ENCODE data around the gene KRT36. TPM values are rescaled to one million over a fixed set of nuclear protein-coding genes. Genes with fewer than 3 reads are reported as not detected.

Gene KRT36
- total RNA-seq, 1 experiment from 2014 or later = not detected

DNA sequence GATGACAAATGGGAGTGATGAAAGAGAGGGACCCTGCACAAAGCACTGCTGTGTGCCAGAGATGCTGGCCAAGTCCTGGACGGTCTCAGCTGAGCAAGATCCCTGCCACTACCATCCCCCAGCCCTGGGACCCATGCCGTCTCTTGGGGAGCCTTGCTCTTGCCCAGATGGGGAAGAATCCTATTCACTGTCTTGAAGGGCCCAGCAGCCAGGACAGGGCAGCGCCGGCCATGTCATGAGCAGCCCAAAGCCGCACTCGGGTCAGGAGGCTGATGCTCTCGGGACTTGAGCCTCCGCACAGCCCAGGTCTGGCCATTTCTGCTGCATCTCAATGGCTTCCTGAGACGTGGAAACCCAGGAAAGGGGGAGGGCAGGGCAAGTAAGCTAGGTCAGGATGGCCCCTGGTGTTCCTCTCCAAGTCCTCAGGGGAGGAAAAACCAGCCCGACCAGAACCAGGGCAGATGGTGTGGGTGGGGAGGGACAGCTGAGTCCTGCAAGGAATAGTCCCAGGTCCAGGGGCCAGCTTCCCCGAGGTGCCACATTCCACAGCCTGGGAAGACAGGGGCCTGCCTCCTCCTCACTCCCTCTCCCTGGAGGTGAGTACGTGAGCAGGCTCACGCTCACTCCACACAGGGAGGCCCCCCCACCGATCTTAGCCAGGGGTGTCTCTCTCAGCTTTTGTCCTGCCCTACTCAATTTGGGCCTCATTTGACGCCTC, 46.2 kb upstream of the KRT36 start:
- H3K4me1 Mint-ChIP-seq (ENCODE audit: low read depth, unreplicated experiment) = peaks cover 78% of the 10 kb centered on the region
- Histone ChIP-seq H3K27me3 (replicated peaks; ENCODE audit: control insufficient read depth, insufficient read depth, low read length) (no peaks in the 10 kb centered on the region), H3K4me1 (peaks cover 69% of the 10 kb centered on the region), H3K9me3 (no peaks in the 10 kb centered on the region), H3K36me3 (ENCODE audit: control insufficient read depth, insufficient read depth, low read length) (no peaks in the 10 kb centered on the region), H3K4me3 (ENCODE audit: low read depth, low read length) (no peak overlapping the region)
- ChIA-PET CTCF (interaction anchor here (0.6 to 1.4 kb wide), 9 partner anchors 8 to 127 kb away, joined by 3 to 13 read pairs (median 3); partner anchors contain the start of gene KRT19), POLR2A (interaction anchor here (0.6 to 1.8 kb wide), 6 partner anchors 8 to 717 kb away, joined by 3 to 8 read pairs (median 4); partner anchors contain the start of gene KRT19)
- peak; percentile 95 to 99 for DNase-seq
- intact Hi-C loops (cut with micrococcal nuclease; ENCODE audit: unreplicated experiment) = loop anchor here (1.0 kb wide), 2 partner anchors 8 kb away; partner anchors contain the start of gene KRT19
- peaks cover 15% of the 10 kb centered on the region for H3K36me3 Mint-ChIP-seq (ENCODE audit: insufficient read depth, unreplicated experiment)
- H3K27ac Mint-ChIP-seq (ENCODE audit: unreplicated experiment) = peak overlapping the region; percentile 91
- H3K9me3 Mint-ChIP-seq (ENCODE audit: unreplicated experiment) = no peaks in the 10 kb centered on the region
- TF ChIP-seq, protein P1, sequence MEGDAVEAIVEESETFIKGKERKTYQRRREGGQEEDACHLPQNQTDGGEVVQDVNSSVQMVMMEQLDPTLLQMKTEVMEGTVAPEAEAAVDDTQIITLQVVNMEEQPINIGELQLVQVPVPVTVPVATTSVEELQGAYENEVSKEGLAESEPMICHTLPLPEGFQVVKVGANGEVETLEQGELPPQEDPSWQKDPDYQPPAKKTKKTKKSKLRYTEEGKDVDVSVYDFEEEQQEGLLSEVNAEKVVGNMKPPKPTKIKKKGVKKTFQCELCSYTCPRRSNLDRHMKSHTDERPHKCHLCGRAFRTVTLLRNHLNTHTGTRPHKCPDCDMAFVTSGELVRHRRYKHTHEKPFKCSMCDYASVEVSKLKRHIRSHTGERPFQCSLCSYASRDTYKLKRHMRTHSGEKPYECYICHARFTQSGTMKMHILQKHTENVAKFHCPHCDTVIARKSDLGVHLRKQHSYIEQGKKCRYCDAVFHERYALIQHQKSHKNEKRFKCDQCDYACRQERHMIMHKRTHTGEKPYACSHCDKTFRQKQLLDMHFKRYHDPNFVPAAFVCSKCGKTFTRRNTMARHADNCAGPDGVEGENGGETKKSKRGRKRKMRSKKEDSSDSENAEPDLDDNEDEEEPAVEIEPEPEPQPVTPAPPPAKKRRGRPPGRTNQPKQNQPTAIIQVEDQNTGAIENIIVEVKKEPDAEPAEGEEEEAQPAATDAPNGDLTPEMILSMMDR (IDR thresholded peaks at IDR 0.05; ENCODE audit: insufficient read depth in 1 of 2, low read depth in 1 of 2, low read length in 1 of 2, severe bottlenecking in 1 of 2, unreplicated experiment in 1 of 2) = no peak
- BruUV-seq (replicated peaks) = no TSS peak
- peak overlapping the region; percentile 43 for H3K4me3 Mint-ChIP-seq (ENCODE audit: unreplicated experiment)
- no peaks in the 10 kb centered on the region for H3K27me3 Mint-ChIP-seq (ENCODE audit: insufficient read depth, unreplicated experiment)

DNA sequence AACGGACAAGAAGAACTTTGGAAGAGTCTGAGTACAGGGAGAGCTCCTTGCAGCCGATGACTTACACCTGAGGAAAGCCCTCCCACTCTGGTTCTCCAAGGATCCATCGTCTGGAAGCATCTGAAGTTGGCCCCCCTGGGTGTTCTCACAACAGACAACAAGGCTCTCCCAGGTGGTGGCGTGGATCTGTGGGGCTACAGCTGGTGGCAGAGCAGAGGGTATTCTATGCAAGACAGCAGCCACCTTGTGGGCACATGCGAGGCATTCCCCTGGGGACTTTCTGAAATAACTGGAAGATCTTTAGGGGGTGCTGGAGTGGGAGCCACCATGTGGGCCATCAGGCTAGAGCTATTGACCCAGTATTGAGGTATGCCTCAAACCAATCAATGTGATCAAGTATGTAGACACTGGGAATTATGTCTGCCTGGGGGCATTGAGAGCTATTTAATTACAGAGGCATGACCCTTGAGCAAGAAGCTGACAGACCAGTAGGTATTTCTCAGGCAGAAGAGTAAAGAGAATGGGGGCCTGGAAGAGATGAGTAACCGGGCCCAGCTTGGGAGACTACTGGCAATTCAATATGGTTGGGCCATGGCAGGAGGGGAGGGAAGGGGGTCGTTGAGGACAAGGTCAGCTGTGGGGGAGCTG, 45.3 kb upstream of the KRT36 start:
- Histone ChIP-seq H3K27me3 (replicated peaks; ENCODE audit: control insufficient read depth, insufficient read depth, low read length) (no peaks in the 10 kb centered on the region), H3K4me3 (ENCODE audit: low read depth, low read length) (no peak overlapping the region), H3K9me3 (no peaks in the 10 kb centered on the region), H3K36me3 (ENCODE audit: control insufficient read depth, insufficient read depth, low read length) (no peaks in the 10 kb centered on the region), H3K4me1 (peaks cover 69% of the 10 kb centered on the region)
- peak overlapping the region; percentile 42 for H3K4me3 Mint-ChIP-seq (ENCODE audit: unreplicated experiment)
- no TSS peak for BruUV-seq (replicated peaks)
- no peaks in the 10 kb centered on the region for H3K9me3 Mint-ChIP-seq (ENCODE audit: unreplicated experiment)
- H3K27ac Mint-ChIP-seq (ENCODE audit: unreplicated experiment) = peak overlapping the region; percentile 91
- no peak for DNase-seq
- TF ChIP-seq, protein P1 (IDR thresholded peaks at IDR 0.05; ENCODE audit: insufficient read depth in 1 of 2, low read depth in 1 of 2, low read length in 1 of 2, severe bottlenecking in 1 of 2, unreplicated experiment in 1 of 2) = peak in 1 of 2 experiments; percentile 34
- H3K4me1 Mint-ChIP-seq (ENCODE audit: low read depth, unreplicated experiment) = peaks cover 74% of the 10 kb centered on the region
- POLR2A ChIA-PET = interaction anchor here (0.6 to 1.8 kb wide), 5 partner anchors 7 to 716 kb away, joined by 3 to 8 read pairs (median 4); partner anchors contain the start of gene KRT19
- H3K27me3 Mint-ChIP-seq (ENCODE audit: insufficient read depth, unreplicated experiment) = no peaks in the 10 kb centered on the region
- intact Hi-C loops (cut with micrococcal nuclease; ENCODE audit: unreplicated experiment) = no loop called here
- peaks cover 15% of the 10 kb centered on the region for H3K36me3 Mint-ChIP-seq (ENCODE audit: insufficient read depth, unreplicated experiment)
- CTCF ChIA-PET = interaction anchor here (1.0 to 1.3 kb wide), 3 partner anchors 10 to 32 kb away, joined by 3 to 7 read pairs (median 7); no protein-coding TSS in a partner anchor

DNA sequence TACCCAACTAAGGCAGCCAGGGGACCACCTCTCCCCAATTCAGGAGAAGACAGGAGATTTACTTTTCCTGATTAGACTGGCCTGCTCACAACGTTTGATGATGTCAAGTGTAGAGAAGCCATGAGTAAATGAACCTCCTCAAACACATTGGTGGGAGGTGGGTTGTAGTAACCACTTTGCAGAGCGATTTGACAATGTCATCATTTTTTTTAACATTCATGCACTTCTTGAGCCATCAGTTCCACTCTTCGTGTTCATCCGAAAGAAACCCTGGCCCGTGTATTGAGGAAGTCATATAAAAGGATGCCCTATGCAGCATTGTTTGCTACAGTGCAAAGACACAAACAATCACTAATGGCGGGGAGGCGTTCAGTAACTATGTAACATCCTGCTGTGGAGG, 43.9 kb upstream of the KRT36 start:
- intact Hi-C loops (cut with micrococcal nuclease; ENCODE audit: unreplicated experiment) = no loop called here
- ChIA-PET CTCF (interaction anchor here (0.6 to 1.5 kb wide), 3 partner anchors 8 to 15 kb away, joined by 3 to 5 read pairs (median 3); no protein-coding TSS in a partner anchor), POLR2A (interaction anchor here (0.6 kb wide), 1 partner anchor 627 kb away, joined by 3 read pairs; no protein-coding TSS in a partner anchor)
- TF ChIP-seq, protein P1 (IDR thresholded peaks at IDR 0.05; ENCODE audit: insufficient read depth in 1 of 2, low read depth in 1 of 2, low read length in 1 of 2, severe bottlenecking in 1 of 2, unreplicated experiment in 1 of 2) = no peak
- peaks cover 74% of the 10 kb centered on the region for H3K4me1 Mint-ChIP-seq (ENCODE audit: low read depth, unreplicated experiment)
- Histone ChIP-seq H3K9me3 (0 out of 2 replicates have a peak, but pooled peaks cover 4% of the 10 kb centered on the region), H3K36me3 (ENCODE audit: control insufficient read depth, insufficient read depth, low read length) (no peaks in the 10 kb centered on the region), H3K27me3 (replicated peaks; ENCODE audit: control insufficient read depth, insufficient read depth, low read length) (no peaks in the 10 kb centered on the region), H3K4me3 (ENCODE audit: low read depth, low read length) (no peak overlapping the region), H3K4me1 (peaks cover 71% of the 10 kb centered on the region)
- BruUV-seq (replicated peaks) = no TSS peak
- no peak overlapping the region for H3K27ac Mint-ChIP-seq (ENCODE audit: unreplicated experiment)
- no peaks in the 10 kb centered on the region for H3K27me3 Mint-ChIP-seq (ENCODE audit: insufficient read depth, unreplicated experiment)
- H3K36me3 Mint-ChIP-seq (ENCODE audit: insufficient read depth, unreplicated experiment) = peaks cover 23% of the 10 kb centered on the region
- no peak overlapping the region for H3K4me3 Mint-ChIP-seq (ENCODE audit: unreplicated experiment)
- no peaks in the 10 kb centered on the region for H3K9me3 Mint-ChIP-seq (ENCODE audit: unreplicated experiment)
- DNase-seq = no peak

All from Caco-2 (cell line).